Occipital lobe (tissue), 2 donors: ENCODE data around the gene MRGPRD. TPM values are rescaled to one million over a fixed set of nuclear protein-coding genes. Genes with fewer than 3 reads are reported as not detected.
"Not testable (repeated sequence)": the region's sequence is repeated elsewhere in the genome, so short reads cannot be mapped to it uniquely, and the experiment has no call there.

Experiments used
- DNase-seq: peaks from one replicate; lab custom pipeline; 2025; lab: John Stamatoyannopoulos, UW
- total RNA-seq: library from RNA; depleted of rRNA; stranded (reverse); fragments of >200 nt; gene quantifications from one replicate; pipeline ENCODE4 v1.2.3, GENCODE V29; 2014

MRGPRD gene
- total RNA-seq, 1 donor from 2014 or later: not detected

DNA sequence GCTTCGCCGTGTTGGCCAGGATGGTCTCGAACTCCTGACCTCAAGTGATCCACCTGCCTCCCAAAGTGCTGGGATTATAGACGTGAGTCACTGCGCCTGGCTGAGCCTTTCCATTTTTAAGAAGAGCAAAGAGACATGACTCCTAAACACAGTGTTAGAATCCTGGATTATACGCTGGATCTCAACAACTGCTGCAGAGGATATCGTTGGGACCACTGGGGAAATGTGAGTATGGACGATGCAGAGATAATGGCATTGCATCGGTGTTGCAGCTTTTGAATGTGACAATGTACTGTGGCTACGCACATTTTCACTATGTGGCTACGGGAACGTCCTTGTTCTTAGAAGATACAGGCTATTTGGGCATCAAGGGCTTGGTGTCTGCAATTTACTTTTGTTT lies 26.0 kb upstream of the MRGPRD start:
- no peak for DNase-seq

GRCh38 chr11:69005631-69006368 lies 25.0 kb upstream of the MRGPRD start:
- DNase-seq: no peak

DNA sequence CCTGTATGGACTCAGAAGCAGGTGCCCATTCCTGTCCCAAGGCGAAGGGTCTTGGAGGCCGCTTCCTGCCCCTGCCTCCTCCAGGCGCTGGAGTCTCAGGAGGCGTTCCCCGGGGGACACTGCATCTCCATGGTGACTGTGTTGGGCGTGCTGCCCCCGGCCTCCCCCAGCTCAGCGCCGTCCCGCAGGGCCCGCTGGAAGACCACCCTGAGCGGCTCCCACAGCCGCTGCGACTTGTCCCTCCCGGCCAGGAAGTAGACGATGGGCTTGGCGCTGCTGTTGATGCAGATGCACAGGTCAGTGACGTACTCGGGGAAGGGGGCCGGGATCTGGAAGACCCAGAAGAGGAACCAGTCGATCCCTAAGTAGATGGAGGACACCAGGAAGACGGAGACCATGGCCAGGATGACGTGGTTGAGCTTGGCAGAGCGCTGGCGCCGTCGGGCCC lies 24.4 kb upstream of the MRGPRD start:
- DNase-seq: no peak

DNA sequence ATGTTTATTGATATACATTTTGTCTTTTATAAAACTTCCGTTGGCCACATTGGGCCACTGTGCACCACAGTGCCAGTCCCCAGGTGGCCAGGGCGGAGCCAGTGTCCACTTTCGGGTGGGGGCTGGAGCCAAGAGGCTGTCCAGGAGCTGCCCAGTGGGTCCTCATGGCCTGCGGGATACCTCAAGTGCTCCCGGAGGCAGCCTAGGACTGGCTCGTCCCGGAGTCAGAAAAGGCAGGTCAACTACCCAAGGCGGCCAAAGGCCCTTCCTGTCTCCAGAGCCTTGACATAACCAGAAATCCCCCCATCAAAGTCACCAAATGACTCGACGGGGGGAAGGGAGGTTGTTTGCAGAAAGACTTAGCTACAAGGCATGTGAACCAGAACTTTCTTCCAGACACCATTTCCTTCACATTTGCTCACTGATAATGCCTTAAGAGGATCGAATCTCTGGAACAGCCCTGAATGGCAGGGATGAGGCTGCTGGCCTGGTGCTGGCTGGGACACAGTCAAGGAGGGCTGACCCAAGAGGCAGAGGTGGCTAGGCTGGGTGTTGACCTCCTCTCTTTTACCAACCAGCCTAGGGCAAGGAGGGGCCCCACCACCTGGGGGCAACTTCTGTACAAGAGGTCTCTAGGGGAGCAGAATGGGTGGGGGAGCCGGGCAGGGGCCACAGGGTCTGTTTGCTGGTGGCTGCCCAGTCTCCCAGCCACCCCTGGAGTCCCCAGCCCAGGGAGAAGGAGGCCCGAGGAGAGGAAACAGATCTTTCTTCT lies 23.8 kb upstream of the MRGPRD start:
- no peak for DNase-seq

DNA sequence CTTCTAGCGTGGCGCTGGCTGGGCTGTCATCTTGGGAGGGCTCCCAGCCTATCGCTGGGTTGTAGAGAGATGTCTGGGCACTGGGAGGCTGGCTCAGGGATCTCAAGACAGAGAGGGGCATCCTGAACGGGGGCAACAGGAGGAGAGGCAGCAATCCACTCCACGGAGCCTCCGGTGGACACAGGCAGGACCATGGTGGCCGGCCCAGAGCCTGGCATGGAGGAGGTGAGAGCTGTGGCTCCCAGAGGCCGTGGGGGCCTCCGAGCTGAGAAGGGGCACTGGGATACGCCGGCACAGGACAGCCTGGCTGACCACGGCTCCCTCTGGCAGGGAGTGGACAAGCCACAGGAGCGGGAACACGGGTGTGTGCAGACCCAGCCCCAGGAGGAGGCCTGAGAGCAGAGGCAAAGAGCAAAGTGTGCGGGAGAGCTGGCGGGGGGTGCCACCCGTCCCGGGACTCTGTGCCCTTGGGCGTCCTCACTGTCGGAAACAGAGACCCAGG lies 23.1 kb upstream of the MRGPRD start:
- no peak for DNase-seq

- no peak for DNase-seq
Observed at GRCh38 chr11:69003301-69003865, 22.6 kb upstream of the MRGPRD start.

- DNase-seq: no peak
Observed at GRCh38 chr11:69002570-69003231, 21.9 kb upstream of the MRGPRD start.

GRCh38 chr11:69002110-69002569 lies 21.4 kb upstream of the MRGPRD start:
- no peak for DNase-seq

GRCh38 chr11:69001243-69002081 lies 20.7 kb upstream of the MRGPRD start:
- DNase-seq: no peak

- DNase-seq: no peak
Observed at GRCh38 chr11:69000831-69001242, 20.1 kb upstream of the MRGPRD start.

- no peak for DNase-seq
Observed at GRCh38 chr11:69000391-69000790, 19.6 kb upstream of the MRGPRD start.

DNA sequence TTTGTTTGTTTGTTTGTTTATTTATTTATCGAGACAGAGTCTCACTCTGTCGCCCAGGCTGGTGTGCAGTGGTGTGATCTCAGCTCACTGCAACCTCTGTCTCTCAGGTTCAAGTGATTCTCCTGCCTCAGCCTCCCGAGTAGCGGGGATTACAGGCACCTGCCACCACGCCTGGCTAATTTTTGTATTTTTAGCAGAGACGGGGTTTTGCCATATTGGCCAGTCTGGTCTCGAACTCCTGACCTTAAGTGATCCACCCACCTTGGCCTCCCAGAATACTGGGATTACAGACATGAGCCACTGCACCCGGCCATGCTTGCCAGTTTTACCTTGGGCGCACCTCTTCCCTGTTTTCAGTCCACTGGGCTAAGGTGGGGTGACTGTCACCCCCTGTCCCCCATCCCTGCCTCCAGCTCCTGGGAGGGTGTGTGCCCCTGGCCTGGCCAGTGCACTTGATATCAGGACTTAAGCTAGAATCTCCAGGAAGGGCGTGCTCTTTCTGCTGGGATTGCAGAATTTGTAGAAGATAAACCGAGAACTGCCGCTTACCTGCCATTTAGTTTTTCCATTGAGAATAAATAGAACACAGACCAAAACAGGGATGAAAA lies 19.1 kb upstream of the MRGPRD start:
- DNase-seq: not testable (repeated sequence)

DNA sequence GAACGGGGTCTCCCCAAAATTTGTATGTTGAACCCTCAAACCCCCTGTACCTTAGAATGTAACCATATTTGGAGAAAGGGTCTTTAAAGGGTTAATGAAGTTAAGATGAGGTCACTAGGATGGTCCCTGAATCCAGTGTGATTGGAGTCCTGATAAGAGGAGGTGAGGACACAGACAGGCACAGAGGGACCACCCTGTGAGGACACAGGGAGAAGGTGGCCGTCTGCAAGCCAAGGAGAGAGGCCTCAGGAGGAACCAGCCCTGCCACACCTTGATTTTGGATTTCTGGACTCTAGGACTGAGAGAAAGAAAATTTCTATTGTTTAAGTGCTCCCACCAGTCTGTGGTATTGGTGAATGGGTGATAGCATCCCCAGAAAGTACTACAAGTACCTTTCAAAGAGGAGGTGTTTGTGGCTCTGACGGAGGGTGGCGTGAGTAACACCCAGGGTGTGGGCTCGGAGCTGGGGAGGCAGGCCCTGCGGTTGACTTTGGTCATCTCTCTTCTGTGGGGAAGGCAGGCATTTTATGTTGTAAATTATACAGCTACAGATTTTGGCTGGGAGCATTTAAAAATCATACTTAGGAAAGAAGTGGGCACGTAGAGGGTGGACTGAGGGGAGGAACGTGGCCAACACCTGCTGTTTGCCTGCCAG lies 18.4 kb upstream of the MRGPRD start:
- DNase-seq: no peak

GRCh38 chr11:68998390-68998911 lies 17.7 kb upstream of the MRGPRD start:
- no peak for DNase-seq

- no peak for DNase-seq
Observed at GRCh38 chr11:68997995-68998348, 17.2 kb upstream of the MRGPRD start.

- no peak for DNase-seq
Observed at GRCh38 chr11:68997124-68997994, 16.6 kb upstream of the MRGPRD start.

GRCh38 chr11:68996376-68997123 lies 15.8 kb upstream of the MRGPRD start:
- no peak for DNase-seq

- no peak for DNase-seq
Observed at GRCh38 chr11:68994894-68995285, 14.1 kb upstream of the MRGPRD start.
